ENCODE data around the gene DHX40. TPM values are rescaled to one million over a fixed set of nuclear protein-coding genes. Genes with fewer than 3 reads are reported as not detected.

The DHX40 gene
- total RNA-seq, result 57.6 and 59.9 TPM in 2 replicates

GRCh38 chr17:59565171-59565958, at the start of gene DHX40:
Gene DHX40 (plus strand): TSS chr17:59565610. CDS start chr17:59565672, 62 bp downstream.

GRCh38 chr17:59619298-59620063, 54.1 kb downstream of the DHX40 start, which contains the start of gene CLTC:
Gene CLTC (plus strand): TSS chr17:59619895. CDS start chr17:59620132, 237 bp downstream.

Other genes with a start within 250 kb of the DHX40 start
- gene YPEL2, start 234.0 kb upstream of the DHX40 start, total RNA-seq, result 8.5 and 11.6 TPM in 2 replicates
- gene CLTC, start 54.3 kb downstream of the DHX40 start, total RNA-seq, result 405 and 454 TPM in 2 replicates
- 20.9 and 23.6 TPM in 2 replicates for gene PTRH2, start 141.8 kb downstream of the DHX40 start, total RNA-seq
- 122 and 140 TPM in 2 replicates for gene VMP1, start 142.0 kb downstream of the DHX40 start, total RNA-seq

Data from bronchial smooth muscle cell (primary cell).